ENCODE data around the gene CHD9NB.
"Not testable (repeated sequence)": the region's sequence is repeated elsewhere in the genome, so short reads cannot be mapped to it uniquely, and the experiment has no call there.

CHD9NB gene

DNA sequence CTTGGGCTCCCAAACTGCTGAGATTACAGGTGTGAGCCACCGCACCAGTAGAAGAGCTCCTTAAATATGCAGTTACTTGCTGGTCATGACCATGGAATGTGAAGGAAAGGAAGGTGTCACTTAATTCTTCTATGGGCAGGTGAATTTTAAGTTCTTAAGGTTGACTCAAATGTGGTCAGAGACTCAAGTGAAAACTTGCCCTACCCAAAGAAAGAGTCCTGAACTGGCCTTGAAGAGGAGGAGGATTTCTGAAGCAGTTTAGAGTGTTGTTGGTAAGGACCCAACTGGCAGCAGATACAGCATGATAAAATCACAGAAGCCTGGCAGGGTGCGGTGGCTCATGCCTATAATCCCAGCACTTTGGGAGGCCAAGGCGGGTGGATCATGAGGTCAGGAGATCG is 31.4 kb upstream of the CHD9NB start:
- DNase-seq (ENCODE audit: low read depth, low spot score) = no peak

DNA sequence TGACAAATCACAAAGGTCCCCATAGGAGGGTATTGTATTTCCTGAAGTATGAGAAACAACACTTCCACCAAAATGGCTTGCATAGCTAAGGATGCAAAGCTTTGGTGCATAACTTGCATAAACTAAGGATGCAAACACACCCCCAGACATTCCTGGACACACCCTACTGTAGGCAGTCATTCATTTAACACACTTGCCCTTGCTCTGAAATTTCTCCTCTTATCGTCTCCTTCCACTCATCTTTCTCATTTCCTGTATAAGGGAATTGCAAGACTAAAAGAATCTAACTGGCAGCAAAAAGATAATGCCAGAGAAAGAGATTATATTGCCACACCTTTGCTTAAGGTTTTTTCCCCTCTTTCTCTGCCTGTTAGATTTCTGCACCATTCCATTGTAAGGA is 30.4 kb upstream of the CHD9NB start:
- DNase-seq (ENCODE audit: low read depth, low spot score) = no peak

DNA sequence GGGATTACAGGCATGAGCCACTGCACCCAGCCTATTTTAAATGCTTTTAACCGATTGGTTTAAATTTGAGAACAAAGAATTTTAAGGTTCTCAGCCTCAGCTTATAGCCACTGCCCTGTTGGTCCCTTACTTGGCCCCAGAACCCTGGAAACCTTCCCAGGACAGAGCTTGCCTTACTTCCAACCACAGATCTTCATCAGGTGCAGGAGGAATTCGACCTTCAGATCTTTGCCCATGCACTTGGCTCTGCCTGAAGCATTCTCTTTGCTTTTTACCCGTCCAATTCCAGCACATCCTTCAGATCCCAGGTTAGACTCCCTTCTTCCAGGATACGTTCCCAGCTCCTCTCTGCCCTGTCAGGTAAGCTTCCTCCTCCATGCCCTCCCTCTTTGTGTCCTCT is 29.8 kb upstream of the CHD9NB start:
- DNase-seq (ENCODE audit: low read depth, low spot score) = no peak

DNA sequence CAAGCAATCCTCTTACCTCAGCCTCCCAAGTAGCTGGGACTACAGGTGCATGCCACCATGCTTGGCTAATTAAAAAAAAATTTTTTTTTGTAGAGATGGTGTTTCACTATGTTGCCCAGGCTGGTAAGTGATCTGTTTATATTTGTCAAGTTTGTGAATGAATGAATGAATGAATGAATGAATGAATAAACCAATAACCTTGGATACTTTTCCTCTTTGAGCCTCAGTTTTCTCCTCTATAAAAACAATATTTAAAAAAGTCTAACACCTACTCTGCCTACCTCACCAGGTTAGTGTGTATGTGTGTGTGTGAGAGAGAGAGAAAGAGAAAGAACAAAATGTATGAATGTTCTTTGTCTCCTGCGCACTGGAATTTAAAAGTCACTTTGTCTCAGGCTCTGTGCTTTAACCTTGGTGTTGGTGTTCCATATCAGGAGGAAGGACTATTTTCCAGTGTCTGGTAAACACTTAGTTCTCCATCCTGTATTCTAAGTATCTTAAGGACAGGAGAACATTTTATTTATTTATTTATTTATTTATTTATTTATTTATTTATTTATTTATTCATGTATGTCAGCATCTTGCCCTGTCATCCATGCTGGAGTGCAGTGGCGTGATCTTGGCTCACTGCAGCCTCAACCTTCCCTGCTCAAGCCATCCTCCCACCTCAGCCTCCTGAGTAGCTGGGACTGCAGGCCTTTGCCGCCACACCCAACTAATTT is 29.1 kb upstream of the CHD9NB start:
- DNase-seq (ENCODE audit: low read depth, low spot score) = no peak

DNA sequence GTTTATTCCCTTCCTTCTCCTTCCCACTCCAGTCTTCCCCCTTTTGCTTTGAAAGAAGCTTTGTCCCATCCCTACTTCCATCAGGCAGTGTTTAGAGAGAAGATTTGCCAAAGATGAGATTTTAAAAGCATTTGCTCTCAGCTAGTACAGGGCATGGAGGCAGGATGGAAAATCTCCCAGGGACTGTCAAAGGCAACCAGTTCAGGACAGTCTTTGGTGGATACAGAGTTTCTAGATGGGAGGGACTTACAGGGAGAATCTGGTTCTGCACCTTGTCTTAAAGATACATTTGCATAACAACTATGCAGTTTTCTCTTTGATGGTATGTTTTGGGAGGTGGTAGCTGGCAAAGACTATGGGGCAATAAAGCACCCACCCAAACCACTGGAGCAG is 28.3 kb upstream of the CHD9NB start:
- DNase-seq (ENCODE audit: low read depth, low spot score) = no peak

DNA sequence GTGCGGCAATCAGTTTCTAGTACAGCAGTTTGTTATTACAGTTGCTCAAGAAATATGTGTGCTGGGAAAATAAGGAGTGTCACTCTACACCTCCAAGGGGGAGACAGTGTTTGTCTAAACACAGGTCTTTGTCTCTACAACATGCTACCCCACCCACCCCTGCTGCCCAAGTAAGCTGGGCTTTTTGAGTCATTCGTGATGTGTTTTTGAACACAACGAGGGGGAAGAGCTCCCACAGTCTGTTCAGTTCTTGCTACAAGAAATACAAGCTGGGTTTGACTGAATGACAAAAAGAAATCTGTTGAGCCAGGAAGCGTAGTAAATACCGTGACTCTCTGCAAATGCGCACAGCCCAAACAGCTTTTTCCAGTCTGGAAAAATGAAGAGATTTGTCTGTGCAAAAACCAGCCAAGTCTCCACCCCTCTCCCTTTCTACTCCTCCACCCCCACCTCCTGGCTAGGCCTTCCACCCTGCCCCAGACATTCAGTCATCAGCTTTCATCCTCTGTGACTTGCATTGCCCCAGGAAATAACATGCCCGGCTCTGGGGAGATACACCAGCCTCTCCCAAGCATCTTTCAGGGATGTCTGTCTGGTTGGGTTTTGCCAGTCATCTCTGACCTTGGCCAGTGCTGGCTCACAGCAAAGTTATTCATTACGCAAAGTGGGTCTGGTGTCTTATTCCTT is 27.8 kb upstream of the CHD9NB start:
- DNase-seq (ENCODE audit: low read depth, low spot score) = no peak

DNA sequence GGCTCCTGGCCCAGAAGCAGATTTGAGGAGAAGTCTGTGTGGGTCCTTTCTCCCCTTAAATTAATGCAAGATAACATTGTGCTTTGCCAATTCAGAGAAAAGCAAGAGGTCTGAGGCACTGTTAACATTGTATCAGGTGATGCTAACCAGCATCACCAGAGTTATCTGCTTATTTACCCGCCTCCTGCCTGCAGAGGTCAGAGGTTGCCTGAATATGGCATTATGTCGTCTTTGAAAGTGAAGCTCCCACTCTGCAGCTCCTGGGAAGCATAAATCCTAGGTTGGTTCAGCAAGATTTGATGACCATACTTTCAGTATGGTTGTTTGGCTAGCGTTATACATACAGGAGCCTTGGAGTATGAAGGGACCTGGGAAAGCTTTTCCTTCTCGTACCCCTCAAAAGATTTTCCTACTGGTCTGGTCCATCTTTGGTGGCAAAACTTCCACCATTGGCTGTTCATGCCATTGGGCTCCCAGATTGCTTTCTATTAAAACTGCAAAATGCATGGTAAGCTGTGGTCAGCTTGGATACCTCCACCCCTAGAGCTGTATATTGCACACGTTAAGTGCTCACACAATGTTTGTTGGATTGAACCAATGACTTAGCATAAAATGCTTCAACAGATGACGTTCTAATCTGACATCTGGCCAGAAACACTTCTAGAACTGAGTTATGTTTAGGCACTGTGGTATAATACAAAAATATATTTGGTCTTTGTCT is 26.2 kb upstream of the CHD9NB start:
- no peak for DNase-seq (ENCODE audit: low read depth, low spot score)

DNA sequence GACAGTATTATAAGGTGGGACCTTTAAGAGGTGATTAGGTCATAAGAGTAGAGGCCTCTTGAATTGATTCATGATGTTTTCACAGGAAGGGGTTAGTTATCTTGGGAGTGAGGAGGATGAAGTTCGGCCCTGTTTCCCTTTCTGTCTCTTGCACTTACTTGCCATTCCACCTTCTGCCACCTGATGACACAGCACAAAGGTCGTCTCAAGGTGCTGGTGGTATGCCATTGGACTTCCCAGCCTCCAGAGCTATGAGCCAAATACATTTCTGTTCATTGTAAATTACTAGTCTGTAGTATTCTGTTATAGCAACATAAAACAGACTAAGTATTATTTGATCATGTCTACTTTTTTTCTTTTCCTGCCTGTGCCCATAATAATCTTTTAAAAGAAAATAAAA is 25.6 kb upstream of the CHD9NB start:
- no peak for DNase-seq (ENCODE audit: low read depth, low spot score)

DNA sequence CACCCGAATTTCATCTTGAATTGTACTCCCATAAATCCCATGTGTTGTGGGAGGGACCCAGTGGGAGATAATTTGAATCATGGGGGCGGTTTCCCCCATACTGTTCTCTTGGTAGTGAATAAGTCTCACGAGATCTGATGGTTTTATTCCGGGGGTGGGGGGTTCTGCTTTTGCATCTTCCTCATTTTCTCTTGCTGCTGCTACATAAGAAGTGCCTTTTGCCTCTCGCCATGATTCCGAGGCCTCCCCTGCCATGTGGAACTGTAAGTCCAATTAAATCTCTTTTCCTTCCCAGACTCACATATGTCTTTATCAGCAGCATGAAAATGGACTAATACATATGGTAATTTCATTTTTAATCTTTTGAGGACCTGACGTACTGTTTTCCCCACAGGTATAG is 22.8 kb upstream of the CHD9NB start:
- not testable (repeated sequence) for DNase-seq (ENCODE audit: low read depth, low spot score)

DNA sequence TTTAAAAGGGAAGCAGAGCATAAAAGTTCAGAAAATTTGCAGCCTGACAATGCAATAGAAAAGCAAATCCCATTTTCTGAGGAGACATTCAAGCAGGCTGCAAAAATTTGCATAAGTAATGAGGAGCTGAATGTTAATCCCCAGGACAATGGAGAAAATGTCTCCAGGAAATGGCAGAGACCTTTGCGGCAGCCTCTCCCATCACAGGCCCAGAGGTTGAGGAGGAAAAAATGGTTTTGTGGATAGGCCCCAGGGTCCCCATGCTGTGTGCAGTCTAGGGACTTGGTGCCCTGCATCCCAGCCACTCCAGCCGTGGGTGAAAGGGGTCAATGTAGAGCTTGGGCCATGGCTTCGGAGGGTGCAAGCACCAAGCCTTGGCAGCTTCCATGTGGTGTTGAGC is 21.6 kb upstream of the CHD9NB start:
- DNase-seq (ENCODE audit: low read depth, low spot score) = not testable (repeated sequence)

DNA sequence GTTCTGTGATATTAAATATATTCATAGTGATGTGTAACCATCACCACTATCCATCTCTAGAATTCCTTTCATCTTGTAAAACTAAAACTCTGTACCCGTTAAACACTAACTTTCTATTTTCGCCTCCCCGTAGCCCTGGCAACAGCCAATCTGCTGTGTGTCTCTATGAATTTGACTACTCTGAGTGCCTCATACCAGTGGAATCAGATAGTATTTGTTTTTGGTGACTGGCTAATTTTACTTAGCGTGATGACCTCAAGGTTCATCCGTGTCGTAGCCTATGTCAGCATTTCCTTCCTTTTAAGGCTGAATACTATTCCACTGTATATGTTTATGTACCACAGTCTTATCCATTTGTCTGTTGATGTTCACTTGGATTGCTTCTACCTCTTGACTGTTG is 20.3 kb upstream of the CHD9NB start:
- DNase-seq (ENCODE audit: low read depth, low spot score) = no peak

DNA sequence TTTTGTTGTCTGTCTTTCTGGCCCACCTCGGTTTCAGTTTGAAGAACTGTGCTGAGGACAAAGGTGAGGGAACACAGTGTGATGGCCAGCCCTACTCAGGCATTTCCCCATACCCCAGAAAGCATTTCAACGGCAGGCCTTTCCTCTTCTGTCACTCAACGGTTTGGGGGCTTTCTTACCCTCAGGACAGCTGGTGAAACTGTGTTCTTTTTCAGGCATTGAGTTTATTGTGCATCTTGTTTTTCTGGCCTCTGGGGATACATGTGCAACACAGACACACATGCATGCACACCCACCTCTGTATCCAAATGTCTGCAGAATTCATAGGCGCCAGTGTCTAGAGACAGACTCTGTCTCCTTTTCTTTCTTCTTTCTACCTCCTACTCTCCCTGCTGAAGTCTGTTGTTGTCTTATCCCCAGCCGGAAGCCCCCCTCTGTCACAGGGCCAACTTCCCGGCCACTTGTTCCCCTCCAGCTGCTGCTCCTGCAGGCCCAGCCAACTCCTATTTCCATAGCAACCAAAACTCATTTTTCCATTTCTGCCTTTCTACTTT is 19.1 kb upstream of the CHD9NB start:
- DNase-seq (ENCODE audit: low read depth, low spot score) = no peak

DNA sequence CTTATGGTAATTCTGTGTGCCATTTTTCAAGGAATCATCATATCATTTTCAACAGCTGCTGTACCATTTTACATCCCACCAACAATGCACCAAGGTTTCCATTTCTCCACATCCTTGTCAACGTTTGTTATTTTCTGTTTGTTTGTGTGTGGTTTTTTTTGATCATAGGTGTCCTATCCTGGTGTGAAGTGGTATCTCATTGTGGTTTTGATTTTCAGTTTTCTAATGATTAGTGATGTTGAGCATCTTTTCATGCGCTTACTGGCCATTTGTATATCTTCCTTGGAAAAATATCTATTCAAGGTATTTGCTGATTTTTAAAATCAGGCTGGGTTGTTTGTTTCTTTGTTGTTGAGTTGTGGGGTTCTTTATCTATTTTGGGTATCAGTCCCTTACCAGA is 17.1 kb upstream of the CHD9NB start:
- DNase-seq (ENCODE audit: low read depth, low spot score) = no peak

DNA sequence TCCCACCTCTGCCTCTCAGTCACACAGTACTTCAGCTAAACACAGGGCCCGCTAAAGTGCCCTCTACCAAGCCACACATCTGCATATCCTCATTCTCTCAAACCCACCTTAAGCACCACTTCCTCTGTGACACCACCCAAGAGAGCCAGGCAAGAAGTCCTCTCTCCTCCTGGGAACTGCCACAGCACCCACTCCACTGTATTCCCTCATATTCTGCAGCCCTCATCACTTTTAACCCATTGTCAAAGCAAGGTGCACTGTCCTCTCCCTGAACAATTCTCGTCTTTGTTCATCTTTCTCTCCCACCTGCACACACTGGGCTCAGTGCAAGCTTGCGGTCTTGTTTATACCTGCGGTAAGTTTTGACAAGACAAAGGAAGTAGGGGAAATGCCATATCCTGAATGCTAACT is 15.7 kb upstream of the CHD9NB start:
- DNase-seq (ENCODE audit: low read depth, low spot score) = no peak

DNA sequence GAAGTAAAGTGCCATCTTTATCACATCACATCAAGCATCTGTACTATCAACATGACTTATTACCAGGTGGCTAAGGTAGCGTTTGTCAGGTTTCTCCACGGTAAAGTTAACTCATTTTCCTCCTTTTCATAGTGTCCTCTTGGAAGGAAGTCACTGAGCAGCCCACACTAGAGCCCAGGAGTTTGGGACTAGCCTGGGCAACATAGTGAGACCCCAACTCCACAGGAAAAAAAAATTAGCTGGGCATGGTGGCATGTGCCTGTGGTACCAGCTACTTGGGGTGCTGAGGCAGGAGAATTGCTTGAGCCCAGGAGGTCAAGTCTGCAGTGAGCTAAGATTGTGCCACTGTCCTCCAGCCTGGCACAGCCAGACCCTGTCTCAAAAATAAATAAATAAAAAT is 15.0 kb upstream of the CHD9NB start:
- no peak for DNase-seq (ENCODE audit: low read depth, low spot score)

DNA sequence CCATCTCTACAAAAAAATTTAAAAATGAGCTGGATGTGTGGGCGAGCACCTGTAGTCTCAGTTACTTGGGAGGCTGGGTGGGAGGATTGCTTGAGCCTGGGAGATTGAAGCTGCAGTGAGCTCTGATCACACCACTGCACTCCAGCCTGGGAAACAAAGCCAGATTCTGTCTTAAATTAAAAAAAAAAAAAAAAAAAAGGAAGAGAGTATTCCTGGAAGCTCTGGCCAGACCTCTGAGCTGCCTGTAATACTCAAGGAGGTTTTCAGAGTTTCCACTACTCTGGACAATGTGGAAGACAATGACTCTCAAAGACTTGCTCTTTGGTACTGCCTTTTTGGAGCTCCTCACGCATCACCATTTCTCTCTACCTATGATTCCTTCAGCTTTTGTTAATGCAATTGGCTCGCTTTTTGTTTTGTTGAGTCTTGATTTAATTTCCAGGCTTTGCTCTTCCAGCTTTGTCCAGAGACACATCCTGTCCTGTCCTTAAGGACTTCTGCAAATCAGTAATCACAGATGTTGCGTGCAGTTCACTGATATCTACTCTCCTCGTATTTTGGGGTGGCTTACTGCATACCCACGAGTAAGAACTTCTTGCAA is 12.9 kb upstream of the CHD9NB start:
- no peak for DNase-seq (ENCODE audit: low read depth, low spot score)

DNA sequence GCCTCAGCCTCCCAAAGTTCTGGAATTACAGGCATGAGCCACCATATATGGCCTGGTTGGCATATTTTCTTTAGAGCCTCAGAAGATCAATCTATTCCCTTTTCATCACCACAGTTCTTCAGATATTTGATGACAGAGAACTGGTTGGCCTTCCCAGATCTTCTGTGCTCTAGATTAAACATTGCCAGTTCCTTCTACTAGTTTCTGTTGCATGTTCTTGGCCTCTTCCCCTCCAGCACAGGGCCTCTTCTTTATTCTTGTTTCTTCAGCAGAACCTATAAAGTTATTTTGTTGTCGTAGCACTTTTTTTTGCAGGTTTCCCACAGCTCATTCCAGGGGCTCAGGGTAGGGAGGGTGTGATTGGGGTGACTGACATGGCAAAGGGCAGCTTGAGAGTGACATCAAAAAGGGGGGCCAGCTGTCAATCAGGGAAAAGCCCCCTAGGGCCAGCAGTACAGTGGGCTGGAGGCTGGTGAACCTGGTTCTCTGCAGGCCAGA is 11.4 kb upstream of the CHD9NB start:
- DNase-seq (ENCODE audit: low read depth, low spot score) = no peak

DNA sequence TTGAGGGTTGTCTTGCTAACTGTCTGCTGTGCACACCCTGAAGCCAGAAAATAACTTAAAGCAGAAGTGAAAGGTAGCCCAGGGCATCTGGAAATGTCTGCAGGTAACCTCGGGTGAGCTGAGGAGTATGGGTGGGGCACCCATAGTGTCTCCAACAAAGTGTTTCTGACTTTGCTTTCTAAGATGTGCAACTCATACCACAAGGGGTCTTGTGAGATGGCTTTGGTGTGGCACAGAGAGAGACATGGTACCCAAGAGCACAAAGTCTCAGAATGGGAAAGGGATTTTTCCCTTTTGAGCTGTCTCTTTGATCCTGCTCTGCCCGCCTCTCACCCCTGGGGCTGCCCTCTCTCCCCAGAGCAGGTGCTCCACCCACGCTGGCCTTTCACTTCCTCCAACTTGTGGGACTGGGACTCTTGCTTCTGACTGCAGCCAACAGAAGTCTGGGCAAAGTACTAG is 9.0 kb upstream of the CHD9NB start:
- no peak for DNase-seq (ENCODE audit: low read depth, low spot score)

DNA sequence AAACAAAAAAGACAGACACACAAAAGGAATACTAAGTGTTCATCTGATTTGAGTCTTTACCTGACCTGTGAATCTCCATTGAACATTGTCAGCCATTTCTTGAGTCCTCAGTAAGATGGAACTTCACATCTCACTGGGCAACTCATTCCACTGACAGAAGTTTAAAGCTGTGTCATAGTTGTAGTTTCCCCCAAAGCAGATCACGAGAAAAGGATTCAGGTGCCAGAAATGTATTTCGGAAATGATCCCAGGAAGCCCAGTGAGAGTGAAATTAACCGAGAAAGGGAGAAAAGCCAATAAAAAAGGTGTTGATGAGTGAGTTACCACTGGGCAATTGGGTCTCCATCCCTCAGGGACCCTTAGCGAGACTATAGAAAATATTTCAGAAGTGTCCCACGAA is 8.6 kb upstream of the CHD9NB start:
- DNase-seq (ENCODE audit: low read depth, low spot score) = no peak

DNA sequence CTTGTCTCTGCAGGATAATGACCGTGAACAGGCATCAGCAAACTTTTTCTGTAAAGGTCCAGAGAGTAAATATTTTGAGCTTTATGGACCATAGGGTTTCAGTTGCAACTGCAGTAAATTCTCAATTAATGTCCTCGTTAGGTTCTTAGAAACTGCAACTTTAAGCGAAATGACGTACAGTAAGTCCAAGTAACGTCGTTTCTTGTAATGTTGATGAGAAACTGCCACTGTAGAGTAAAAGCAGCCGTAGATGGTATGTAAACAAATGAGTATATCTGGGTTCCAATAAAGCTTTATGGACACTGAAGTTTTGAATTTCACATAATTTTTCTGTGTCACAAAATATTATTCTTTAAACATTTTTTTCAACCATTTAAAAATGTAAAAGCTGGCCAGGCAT is 7.0 kb upstream of the CHD9NB start:
- no peak for DNase-seq (ENCODE audit: low read depth, low spot score)

DNA sequence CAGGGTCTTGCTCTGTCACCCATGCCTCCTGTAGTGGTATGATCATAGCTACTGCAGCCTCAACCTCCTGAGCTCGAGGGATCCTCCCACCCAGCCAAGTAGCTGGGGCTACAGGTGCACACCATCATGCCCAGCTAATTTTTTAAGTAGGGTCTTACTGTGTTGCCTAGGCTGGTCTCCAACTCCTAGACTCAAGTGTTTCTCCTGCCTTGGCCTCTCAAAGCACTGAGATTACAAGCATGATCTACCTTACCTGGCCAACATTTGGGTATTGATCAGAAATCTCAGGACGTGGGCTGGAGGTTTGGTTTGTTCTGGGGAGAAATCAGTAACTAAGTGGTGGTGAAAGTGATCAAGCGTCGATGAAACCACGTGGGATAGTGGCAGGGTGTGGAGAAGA is 6.2 kb upstream of the CHD9NB start:
- no peak for DNase-seq (ENCODE audit: low read depth, low spot score)

DNA sequence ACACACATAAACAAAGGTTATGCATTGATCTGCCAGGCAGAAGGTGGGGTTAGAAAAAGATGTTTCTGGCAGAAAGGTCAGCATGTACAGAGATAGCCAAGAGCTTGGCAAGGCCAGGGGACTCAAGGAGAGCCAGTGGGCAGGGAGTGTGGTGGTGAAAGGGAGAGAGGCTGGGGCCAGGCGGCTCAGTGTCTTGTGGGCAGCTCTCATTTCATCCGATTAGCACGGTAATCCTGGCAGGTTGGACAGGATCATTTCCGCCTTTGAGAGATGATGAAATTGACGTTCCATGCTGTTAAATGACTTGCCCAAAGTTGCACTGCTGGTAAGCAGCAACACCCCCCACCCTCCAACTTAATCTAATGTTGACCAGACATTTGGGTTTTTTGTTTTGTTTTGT is 5.7 kb upstream of the CHD9NB start:
- DNase-seq (ENCODE audit: low read depth, low spot score) = no peak

All from activated CD4-positive, CD25-positive, alpha-beta regulatory T cell treated with anti-CD3 and anti-CD28 coated beads, Interleukin-2, amount 50 U/mL, for 16 hours (primary cell).